HEK293 (cell line): ENCODE measurements around the gene CNST.

Experiments used
- CTCF ChIA-PET: fragments of 350-600 bp; formaldehyde crosslinking; extraction: SDS; loops from one replicate; lab custom pipeline; 2021; ENCODE audit warnings: antibody characterized with exemption; lab: Yijun Ruan, JAX
- POLR2A ChIA-PET: fragments of 300-600 bp; formaldehyde crosslinking; extraction: SDS; loops from one replicate; lab custom pipeline; 2020; ENCODE audit warnings: antibody characterized with exemption, inconsistent platforms; lab: Yijun Ruan, JAX
- H3K27ac ChIP-seq: fragments of 200-500 bp; sonication (Bioruptor generic); 2 replicates; pipeline ENCODE4 v1.5.1; 2014; ENCODE audit warnings: low read depth, low read length, control low read depth, inconsistent platforms; ENCODE audit errors: extremely low read depth
- H3K36me3 ChIP-seq, 2 experiments: fragments of 200-500 bp in 1 of 2; sonication (Bioruptor generic) in 1 of 2; 1 replicate in 1 of 2; 2 replicates in 1 of 2; pipeline ENCODE4 v1.5.1; 2014 to 2017; ENCODE audit warnings: inconsistent platforms in 2 of 2, low read length in 2 of 2; ENCODE audit not compliant: control insufficient read depth in 2 of 2, insufficient read depth in 1 of 2
- H3K4me1 ChIP-seq: fragments of 200-500 bp; sonication (Bioruptor generic); 2 replicates; pipeline ENCODE4 v1.5.1; 2014; ENCODE audit warnings: mild to moderate bottlenecking, low read length, inconsistent platforms; ENCODE audit not compliant: control insufficient read depth, insufficient read depth
- H3K4me3 ChIP-seq: 2 replicates; pipeline ENCODE4 v1.5.1; 2011; ENCODE audit warnings: low read depth, mild to moderate bottlenecking, control low read depth, low read length, moderate library complexity
- H3K9me3 ChIP-seq: fragments of 200-500 bp; sonication (Bioruptor generic); 2 replicates; pipeline ENCODE4 v1.5.1; 2014; ENCODE audit warnings: low read depth, low read length, inconsistent platforms; ENCODE audit not compliant: control insufficient read depth, insufficient read depth
- ATF2 ChIP-seq: fragments of 450-650 bp; formaldehyde crosslinking; IDR thresholded peaks from 2 replicates; pipeline ENCODE4 v1.5.1; 2016; ENCODE audit warnings: missing biosample characterization, missing genetic modification characterization, low read depth
- BCL11A ChIP-seq: fragments of 450-650 bp; formaldehyde crosslinking; IDR thresholded peaks from 2 replicates; pipeline ENCODE4 v1.5.1; 2016; ENCODE audit warnings: low read depth, missing biosample characterization, missing genetic modification characterization
- HOXC10 ChIP-seq: sonication (generic); formaldehyde crosslinking; IDR thresholded peaks from 2 replicates; pipeline ENCODE4 v1.8.1; 2023; ENCODE audit warnings: mild to moderate bottlenecking, missing genetic modification reagents
- PATZ1 ChIP-seq: fragments of 450-650 bp; formaldehyde crosslinking; IDR thresholded peaks from 2 replicates; pipeline ENCODE4 v1.5.1; 2016; ENCODE audit warnings: missing biosample characterization, missing genetic modification characterization
- PRDM6 ChIP-seq: fragments of 450-650 bp; formaldehyde crosslinking; IDR thresholded peaks from 2 replicates; pipeline ENCODE4 v1.5.1; 2017; ENCODE audit warnings: missing biosample characterization, missing genetic modification characterization
- SCRT2 ChIP-seq: fragments of 450-650 bp; formaldehyde crosslinking; IDR thresholded peaks from 2 replicates; pipeline ENCODE4 v1.5.1; 2016; ENCODE audit warnings: missing biosample characterization, missing genetic modification characterization
- ZBTB20 ChIP-seq: fragments of 450-650 bp; formaldehyde crosslinking; IDR thresholded peaks from 2 replicates; pipeline ENCODE4 v1.5.1; 2016; ENCODE audit warnings: missing biosample characterization, missing genetic modification characterization
- ZIC2 ChIP-seq: fragments of 450-650 bp; formaldehyde crosslinking; IDR thresholded peaks from 2 replicates; pipeline ENCODE4 v1.5.1; 2016; ENCODE audit warnings: missing biosample characterization, missing genetic modification characterization
- ZNF19 ChIP-seq: fragments of 450-650 bp; formaldehyde crosslinking; IDR thresholded peaks from 2 replicates; pipeline ENCODE4; 2016; ENCODE audit warnings: missing biosample characterization, missing genetic modification characterization, low read depth
- ZNF37A ChIP-seq: fragments of 450-650 bp; IDR thresholded peaks from 2 replicates; pipeline ENCODE4 v1.5.1; 2018; ENCODE audit warnings: missing biosample characterization, missing genetic modification characterization
- ZNF521 ChIP-seq: fragments of 450-650 bp; formaldehyde crosslinking; IDR thresholded peaks from 2 replicates; pipeline ENCODE4 v1.5.1; 2017; ENCODE audit warnings: missing biosample characterization, mild to moderate bottlenecking, missing genetic modification characterization
- ZNF560 ChIP-seq: fragments of 450-650 bp; formaldehyde crosslinking; IDR thresholded peaks from 2 replicates; pipeline ENCODE4 v1.5.1; 2017; ENCODE audit warnings: missing biosample characterization, missing genetic modification characterization, borderline replicate concordance
- ZNF610 ChIP-seq: fragments of 450-650 bp; formaldehyde crosslinking; IDR thresholded peaks from 2 replicates; pipeline ENCODE4 v1.5.1; 2016; ENCODE audit warnings: missing biosample characterization, missing genetic modification characterization, borderline replicate concordance
- ZNF670 ChIP-seq: fragments of 450-650 bp; formaldehyde crosslinking; IDR thresholded peaks from 2 replicates; pipeline ENCODE4 v1.5.1; 2016; ENCODE audit warnings: missing biosample characterization, missing genetic modification characterization, low read depth
- ZNF791 ChIP-seq: fragments of 450-650 bp; formaldehyde crosslinking; IDR thresholded peaks from 2 replicates; pipeline ENCODE4 v1.5.1; 2016; ENCODE audit warnings: missing biosample characterization, missing genetic modification characterization
- ZNF830 ChIP-seq: fragments of 450-650 bp; IDR thresholded peaks from 2 replicates; pipeline ENCODE4 v1.5.0; 2018; ENCODE audit warnings: missing biosample characterization, missing genetic modification characterization, low read depth, mild to moderate bottlenecking, moderate library complexity
- ZNF843 ChIP-seq: fragments of 450-650 bp; formaldehyde crosslinking; IDR thresholded peaks from 2 replicates; pipeline ENCODE4 v1.5.1; 2016; ENCODE audit warnings: missing biosample characterization, missing genetic modification characterization
- ZSCAN16 ChIP-seq: fragments of 450-650 bp; formaldehyde crosslinking; IDR thresholded peaks from 2 replicates; pipeline ENCODE4 v1.5.1; 2016; ENCODE audit warnings: missing biosample characterization, missing genetic modification characterization
- TF ChIP-seq, protein P1 (sequence below): fragments of 450-650 bp; formaldehyde crosslinking; conservative IDR thresholded peaks from 2 replicates; pipeline ENCODE4 v1.5.1; 2016; ENCODE audit warnings: low read depth, missing biosample characterization, missing genetic modification characterization
- TF ChIP-seq, protein P2 (sequence below): fragments of 450-650 bp; formaldehyde crosslinking; IDR thresholded peaks from 2 replicates; pipeline ENCODE4 v1.5.1; 2017; ENCODE audit warnings: missing biosample characterization, missing genetic modification characterization
- TF ChIP-seq, protein P3 (sequence below): fragments of 450-650 bp; formaldehyde crosslinking; IDR thresholded peaks from 2 replicates; pipeline ENCODE4 v1.5.1; 2017; ENCODE audit warnings: missing biosample characterization, missing genetic modification characterization

Gene CNST

DNA sequence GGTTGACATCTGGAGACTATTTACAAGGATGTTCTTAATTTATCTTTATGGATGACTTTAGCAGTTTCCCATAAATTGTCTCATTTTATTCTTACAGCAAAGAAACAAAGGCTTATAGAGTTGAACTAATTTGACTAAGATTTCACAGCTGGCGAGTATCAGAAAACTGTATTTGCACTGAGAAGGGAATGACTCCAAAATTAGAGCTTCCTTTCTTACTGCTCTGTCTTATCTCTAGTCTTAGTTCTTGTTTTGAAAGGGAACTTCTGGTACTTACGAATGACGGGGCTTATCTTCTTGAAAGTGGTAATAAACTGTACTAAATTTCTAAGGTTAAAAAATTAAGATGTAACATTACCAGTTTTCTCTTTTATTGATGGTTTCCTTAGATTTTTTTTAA, 13.6 kb downstream of the CNST start:
- TF ChIP-seq PRDM6 (tag by site-specific recombination): peak; percentile 41
- TF ChIP-seq, protein P1, sequence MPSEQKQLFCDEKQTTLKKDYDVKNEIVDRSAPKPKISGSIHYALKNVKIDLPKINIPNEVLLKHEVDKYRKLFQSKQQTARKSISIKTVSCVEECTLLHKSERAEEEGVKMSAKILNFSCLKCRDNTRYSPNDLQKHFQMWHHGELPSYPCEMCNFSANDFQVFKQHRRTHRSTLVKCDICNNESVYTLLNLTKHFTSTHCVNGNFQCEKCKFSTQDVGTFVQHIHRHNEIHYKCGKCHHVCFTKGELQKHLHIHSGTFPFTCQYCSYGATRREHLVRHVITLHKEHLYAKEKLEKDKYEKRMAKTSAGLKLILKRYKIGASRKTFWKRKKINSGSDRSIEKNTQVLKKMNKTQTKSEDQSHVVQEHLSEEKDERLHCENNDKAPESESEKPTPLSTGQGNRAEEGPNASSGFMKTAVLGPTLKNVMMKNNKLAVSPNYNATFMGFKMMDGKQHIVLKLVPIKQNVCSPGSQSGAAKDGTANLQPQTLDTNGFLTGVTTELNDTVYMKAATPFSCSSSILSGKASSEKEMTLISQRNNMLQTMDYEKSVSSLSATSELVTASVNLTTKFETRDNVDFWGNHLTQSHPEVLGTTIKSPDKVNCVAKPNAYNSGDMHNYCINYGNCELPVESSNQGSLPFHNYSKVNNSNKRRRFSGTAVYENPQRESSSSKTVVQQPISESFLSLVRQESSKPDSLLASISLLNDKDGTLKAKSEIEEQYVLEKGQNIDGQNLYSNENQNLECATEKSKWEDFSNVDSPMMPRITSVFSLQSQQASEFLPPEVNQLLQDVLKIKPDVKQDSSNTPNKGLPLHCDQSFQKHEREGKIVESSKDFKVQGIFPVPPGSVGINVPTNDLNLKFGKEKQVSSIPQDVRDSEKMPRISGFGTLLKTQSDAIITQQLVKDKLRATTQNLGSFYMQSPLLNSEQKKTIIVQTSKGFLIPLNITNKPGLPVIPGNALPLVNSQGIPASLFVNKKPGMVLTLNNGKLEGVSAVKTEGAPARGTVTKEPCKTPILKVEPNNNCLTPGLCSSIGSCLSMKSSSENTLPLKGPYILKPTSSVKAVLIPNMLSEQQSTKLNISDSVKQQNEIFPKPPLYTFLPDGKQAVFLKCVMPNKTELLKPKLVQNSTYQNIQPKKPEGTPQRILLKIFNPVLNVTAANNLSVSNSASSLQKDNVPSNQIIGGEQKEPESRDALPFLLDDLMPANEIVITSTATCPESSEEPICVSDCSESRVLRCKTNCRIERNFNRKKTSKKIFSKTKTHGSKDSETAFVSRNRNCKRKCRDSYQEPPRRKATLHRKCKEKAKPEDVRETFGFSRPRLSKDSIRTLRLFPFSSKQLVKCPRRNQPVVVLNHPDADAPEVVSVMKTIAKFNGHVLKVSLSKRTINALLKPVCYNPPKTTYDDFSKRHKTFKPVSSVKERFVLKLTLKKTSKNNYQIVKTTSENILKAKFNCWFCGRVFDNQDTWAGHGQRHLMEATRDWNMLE (tag by site-specific recombination): no peak
- TF ChIP-seq, protein P2, sequence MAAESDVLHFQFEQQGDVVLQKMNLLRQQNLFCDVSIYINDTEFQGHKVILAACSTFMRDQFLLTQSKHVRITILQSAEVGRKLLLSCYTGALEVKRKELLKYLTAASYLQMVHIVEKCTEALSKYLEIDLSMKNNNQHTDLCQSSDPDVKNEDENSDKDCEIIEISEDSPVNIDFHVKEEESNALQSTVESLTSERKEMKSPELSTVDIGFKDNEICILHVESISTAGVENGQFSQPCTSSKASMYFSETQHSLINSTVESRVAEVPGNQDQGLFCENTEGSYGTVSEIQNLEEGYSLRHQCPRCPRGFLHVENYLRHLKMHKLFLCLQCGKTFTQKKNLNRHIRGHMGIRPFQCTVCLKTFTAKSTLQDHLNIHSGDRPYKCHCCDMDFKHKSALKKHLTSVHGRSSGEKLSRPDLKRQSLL (tag by site-specific recombination): no peak
- TF ChIP-seq, protein P3, sequence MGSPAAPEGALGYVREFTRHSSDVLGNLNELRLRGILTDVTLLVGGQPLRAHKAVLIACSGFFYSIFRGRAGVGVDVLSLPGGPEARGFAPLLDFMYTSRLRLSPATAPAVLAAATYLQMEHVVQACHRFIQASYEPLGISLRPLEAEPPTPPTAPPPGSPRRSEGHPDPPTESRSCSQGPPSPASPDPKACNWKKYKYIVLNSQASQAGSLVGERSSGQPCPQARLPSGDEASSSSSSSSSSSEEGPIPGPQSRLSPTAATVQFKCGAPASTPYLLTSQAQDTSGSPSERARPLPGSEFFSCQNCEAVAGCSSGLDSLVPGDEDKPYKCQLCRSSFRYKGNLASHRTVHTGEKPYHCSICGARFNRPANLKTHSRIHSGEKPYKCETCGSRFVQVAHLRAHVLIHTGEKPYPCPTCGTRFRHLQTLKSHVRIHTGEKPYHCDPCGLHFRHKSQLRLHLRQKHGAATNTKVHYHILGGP (tag by site-specific recombination): no peak
- ChIA-PET CTCF (no interaction called here), POLR2A (interaction anchor here (0.9 kb wide), 1 partner anchor 14 kb away, joined by 3 read pairs; the partner anchor contains the start of genes CNST and TFB2M)
- Histone ChIP-seq H3K36me3 (no peaks in the 10 kb centered on the region), H3K27ac (no peak overlapping the region), H3K4me1 (no peaks in the 10 kb centered on the region), H3K9me3 (no peaks in the 10 kb centered on the region), H3K4me3 (no peak overlapping the region)

- no peaks in the 10 kb centered on the region for H3K4me1 ChIP-seq
- no peaks in the 10 kb centered on the region for H3K9me3 ChIP-seq
- no peak overlapping the region for H3K4me3 ChIP-seq
- POLR2A ChIA-PET: no interaction called here
- H3K36me3 ChIP-seq: no peaks in the 10 kb centered on the region
- no peak overlapping the region for H3K27ac ChIP-seq
- CTCF ChIA-PET: no interaction called here
- no peak for TF ChIP-seq ZNF37A (tag by site-specific recombination)
- no peak for TF ChIP-seq HOXC10 (CRISPR knock-in tag)
- no peak for TF ChIP-seq ZNF610
- TF ChIP-seq ZNF843: no peak
- TF ChIP-seq ZNF670 (tag by site-specific recombination): no peak
- TF ChIP-seq ZNF560 (tag by site-specific recombination): no peak
- no peak for TF ChIP-seq ZNF791 (tag by site-specific recombination)
- no peak for TF ChIP-seq ATF2 (tag by site-specific recombination)
- TF ChIP-seq ZIC2 (tag by site-specific recombination): no peak
- TF ChIP-seq ZBTB20: no peak
- no peak for TF ChIP-seq SCRT2 (tag by site-specific recombination)
- TF ChIP-seq ZNF830 (tag by site-specific recombination): no peak
- TF ChIP-seq ZNF521 (tag by site-specific recombination): no peak
- no peak for TF ChIP-seq PATZ1 (tag by site-specific recombination)
- no peak for TF ChIP-seq BCL11A
- no peak for TF ChIP-seq ZNF19 (tag by site-specific recombination)
- TF ChIP-seq ZSCAN16 (tag by site-specific recombination): no peak
Observed at GRCh38 chr1:246580497-246581370, 14.5 kb downstream of the CNST start.
